GM21786 (cell line): ENCODE measurements around the gene ZNF423.
A peak's percentile ranks its signal among the peaks of the same experiment; 100 is the strongest.
"Not testable (repeated sequence)": the region's sequence is repeated elsewhere in the genome, so short reads cannot be mapped to it uniquely, and the experiment has no call there.

ENCODE experiments used
- ATAC-seq: cut with Tn5 transposase; IDR thresholded peaks from one replicate; pipeline ENCODE4 v1.9.1; 2021; ENCODE audit not compliant: unreplicated experiment

Gene ZNF423

DNA sequence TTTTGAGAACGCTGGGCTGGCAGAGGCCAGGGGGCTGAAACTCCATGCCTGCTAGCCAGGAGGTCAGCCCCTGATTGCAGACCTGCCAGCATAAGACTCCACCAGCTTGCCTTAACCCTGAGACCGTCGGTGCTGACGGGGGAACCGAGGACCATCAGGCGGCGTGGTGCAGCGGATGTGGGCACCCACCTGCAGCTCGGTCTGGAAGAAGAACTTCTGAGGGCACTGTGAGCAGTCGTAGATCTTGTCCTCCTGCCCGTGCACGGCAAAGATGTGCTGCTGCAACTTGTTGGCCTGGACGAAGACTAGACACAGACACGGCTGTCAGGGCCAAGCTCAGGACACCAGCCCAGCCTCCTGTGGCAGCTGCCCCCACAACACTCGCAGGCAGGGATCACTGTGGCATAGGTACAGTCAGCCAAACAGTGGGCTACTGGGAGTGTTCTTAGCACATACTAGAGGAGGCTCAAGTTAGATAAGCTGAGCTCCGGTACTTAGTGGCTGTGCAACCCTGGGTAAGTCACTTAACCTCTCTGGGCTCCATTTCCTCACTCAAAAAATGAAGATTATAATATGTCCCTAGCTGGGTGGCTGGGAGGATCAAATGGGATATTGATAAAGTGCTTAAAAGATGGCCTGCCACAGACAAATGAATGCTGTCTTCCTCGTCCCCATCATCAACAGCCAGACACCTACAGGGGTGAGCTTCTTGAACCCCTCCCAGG, 332.3 kb downstream of the ZNF423 start:
- ATAC-seq, result no peak

DNA sequence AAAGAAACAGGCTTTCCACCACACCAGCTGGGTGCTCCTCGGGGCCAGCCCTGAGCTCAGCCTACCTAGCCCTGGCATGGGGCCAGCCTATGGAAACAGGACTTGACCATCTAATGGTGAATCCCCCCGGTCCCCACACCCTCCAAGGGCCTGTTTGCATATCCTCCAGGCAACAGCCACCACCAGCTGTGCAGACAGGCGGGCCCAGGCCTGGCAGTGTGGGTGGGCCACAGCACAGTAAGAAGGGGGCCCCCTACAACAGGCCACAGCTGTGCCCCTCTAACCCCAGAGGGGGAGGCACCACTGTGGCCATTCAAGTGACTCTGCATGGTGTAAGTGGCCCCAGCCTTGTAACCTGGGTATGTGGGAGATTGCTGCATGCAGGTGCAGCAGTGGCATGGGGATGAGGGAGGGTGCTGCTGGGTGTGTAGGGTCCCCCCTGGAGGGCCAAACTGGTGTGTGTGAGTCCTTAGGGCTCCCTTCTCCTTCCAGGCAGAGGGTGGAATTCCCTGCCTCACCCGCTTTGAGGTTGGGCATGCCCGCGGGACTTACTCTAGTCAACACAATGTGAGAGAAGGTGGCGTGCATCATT, 334.1 kb downstream of the ZNF423 start:
- no peak for ATAC-seq

DNA sequence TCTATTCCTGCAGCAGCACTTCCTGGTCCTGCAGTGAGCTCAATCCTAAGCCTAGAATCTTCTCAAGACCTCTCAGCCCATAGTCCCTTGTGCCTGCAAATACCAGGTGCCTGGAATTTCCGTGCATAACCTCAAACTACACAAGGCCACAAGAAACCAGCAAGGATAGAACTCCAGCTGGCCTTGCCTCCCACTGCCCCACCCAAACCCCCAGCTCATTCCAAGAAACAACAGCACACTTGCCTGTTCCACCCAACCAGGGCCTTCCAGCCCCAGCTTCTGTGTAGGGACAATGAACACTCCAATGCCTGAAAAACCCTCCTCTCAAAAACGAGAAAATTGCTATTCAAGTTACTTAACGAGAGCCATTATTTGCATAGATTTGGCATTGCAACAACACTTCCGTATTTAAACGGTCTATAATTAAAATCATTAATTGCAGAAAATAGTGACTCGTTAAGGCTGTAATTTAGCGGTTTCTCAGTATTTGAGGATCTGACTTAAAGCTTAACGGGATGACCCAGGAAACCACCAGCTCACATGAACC, 335.3 kb downstream of the ZNF423 start:
- no peak for ATAC-seq

DNA sequence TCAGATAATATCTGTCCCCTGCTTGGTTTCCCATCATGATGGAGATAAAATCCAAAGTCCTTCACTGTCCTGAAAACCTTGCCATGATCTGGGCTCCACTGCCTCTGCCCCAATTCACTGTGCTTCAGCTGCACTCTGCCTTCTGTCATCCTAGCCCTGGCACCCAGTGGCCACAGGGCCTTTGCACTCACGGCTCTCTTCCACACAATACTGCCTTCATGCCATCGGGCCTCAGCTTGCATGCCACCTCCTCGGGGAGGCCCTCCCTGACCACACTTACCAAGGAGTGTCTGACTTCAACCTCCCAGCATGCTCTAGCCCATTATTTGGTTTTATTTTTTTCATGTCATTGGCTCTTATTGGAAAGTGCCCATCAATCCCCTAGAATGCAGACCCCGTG, 336.2 kb downstream of the ZNF423 start:
- ATAC-seq, result no peak

DNA sequence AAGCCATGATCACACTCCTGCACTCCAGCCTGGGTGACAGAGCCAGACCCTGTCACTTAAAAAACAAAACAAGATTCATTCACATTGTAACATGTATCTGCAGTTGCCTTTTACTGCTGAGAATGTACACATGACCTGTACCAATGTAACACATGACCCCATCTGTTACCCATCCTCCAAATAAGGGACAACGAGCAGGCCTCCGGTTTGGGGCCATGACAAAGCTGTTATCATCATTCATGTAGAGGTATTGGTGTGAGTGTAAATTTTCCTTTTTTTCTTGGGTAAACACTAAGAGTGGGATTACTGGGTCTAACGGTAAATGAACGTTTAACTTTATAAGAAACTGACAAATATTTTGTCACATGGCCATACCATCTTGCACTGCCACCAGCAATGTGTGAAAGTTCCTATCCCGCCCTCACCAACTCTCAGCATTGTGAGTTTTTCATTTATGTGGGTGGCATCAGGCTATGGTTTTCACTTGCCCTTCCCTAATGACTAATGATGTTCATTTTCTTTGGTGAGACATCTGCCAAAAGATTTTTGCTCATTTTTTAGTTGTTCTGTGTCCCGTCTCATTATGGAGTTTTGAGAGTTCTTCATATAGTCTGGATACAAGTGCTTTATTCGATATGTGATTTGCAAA, 336.8 kb downstream of the ZNF423 start:
- no peak for ATAC-seq

DNA sequence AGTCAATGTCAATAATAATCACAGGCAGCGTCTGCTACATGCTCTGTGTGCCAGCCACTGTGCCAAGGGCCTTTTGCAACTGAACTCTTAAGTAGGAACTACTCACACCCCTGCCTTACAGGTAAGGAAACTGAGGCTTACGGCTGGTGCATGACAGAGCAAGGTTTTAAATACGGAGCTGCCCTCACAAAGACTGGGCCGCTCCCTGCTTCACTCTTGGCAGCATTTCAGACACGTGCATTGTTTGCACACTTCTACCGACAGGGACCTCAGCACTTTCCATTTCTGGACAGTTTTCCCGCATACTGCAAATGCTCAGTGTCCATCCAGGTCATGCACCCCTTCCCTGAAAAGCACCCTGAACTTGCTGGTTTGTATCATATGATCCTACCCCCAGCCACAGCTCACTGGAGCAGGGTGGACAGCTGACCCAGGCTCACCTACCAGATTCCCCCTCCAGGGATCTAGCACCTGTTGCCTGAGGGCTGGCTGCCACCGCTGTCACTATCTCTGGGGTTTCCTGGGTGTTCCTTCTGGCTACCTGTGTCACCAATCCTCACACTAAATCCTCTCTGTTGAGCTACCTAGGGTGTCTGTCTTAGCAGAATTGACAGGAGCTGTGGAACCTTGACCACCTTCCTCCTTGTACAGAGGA, 339.4 kb downstream of the ZNF423 start:
- ATAC-seq, result no peak

DNA sequence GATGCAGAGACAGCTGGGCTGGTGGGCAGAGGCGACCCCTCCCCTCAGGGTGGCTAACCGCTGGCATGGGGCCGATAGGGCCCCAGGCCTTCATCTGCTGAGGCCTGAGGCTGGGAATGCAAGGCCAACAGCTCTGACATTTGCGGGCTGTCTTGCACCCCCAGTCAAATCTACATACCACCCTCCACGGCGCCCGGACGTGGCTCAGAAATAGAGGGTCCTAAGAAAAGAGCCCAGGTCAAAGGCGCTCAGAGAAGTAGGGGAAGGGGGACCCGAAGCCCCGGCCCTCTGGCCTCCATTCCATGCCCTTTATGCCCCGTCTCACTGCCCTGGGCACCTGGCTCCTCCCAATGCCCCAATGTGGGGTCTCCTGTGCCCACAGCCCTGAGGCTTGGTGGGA, 340.1 kb downstream of the ZNF423 start:
- ATAC-seq, result no peak

DNA sequence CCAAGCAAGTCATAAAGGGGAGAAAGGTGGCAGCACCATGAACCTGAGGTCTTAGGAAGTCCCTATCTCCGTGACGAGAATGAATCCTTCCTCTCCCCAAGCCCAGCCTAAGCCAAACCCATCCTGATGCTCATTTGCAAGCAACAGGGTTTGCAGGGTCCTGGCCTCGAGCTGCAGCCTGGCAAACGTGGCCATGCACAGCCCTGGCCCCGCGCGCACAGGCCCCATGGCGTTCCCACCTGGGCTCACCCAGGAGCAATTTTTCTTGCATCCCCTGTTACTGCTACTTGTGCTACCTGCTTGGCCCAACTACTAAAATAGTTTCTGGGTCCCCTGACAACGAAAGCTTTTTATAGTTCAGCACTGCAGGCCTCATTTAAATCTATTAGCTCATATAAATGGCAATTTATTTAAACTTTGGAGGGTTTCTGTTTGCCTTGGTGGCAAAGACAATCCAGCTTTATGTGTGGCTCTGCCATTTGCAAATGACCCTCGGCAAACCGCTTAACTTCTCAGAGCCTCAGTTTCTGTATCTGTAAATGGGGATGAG, 340.8 kb downstream of the ZNF423 start:
- ATAC-seq, result no peak

DNA sequence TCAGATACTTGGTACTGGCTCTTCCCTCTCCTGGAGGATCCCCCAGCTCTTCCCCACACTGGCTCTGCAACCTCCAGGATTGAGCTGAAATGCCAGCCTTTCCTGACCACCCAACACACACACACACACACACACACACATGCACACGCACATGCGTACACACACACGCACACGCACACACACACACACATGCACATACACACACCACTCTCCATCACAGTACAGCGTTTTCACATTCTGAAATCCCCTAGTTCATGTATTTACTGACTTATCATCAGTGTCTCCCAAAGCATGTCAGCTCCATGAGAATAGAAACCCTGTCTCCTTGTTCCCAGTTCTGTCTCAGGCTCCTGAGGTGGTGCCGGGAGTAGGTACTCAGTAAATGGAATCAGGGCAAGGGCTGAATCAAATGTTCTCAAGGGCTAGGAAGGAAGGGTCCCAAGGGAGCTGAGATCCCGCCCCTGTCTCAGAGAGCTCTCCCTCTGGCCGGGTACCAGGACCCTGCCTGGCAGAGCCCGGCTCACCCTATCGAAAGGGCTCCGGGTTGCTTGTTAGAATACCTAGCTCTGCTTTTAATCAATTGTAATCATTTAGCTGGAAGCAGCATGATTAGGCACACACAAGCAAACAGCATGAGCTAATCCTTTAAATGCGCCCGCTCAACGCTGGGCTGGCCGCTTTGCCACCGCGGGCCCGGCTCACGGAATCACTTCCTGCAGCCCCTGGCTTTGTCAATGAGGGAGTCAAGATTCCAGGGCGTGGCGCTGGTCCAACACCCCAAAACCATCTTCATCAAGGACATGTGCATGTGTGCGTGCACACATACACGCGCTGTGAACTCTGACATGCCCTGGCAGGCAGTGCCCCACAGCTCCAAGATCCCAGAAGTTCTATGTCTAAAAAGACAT, 341.6 kb downstream of the ZNF423 start:
- ATAC-seq, result no peak

DNA sequence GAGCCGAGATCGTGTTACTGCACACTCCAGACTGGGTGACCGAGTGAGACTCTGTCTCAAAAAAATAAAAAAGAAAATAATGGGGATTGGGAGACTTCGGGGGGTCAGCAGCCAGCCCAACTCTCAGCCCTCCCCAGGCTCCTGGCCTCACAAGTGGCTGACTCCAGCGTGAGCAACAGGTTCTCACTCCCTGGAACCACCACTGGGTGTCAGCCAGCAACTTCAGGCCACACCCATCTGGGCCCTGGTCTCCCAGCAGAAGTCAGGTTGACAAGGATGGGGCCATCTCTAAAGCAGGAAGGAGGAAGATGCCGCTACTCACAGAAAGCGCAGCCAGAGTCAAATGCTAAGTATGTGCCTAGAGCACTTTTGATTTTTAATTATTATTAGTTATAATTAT, 342.9 kb downstream of the ZNF423 start:
- ATAC-seq, result no peak

DNA sequence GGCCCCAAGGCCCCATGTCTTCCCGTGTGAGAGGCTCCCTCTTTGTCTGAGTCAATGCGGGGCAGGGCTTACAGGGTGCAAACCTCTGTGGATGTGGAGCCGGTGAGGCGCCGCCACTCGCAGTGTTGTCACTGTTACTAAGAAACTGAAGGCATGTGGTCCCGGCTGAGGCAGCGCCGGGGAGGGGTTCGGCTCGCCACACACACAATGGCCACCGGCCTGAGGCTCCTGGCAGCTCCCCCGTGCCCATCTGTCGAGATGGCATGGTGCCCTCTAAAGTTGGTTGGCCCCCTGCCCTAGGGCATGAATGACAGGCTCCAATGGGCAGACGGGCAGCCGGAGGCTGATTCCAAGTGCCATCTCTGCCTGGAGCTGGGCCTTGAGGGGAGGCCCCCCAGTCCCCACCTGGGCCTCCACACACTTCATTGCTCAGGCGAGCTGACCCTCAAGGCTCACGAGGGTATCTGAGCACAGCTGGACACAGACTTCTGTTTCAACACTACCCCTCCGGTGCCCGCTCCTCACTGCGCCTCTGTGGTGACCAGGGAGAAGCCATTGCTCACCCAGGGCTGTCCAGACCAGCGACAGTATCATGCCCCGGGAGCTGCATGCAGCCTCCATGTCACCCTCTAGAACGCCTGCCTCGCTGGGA, 345.1 kb downstream of the ZNF423 start:
- no peak for ATAC-seq

DNA sequence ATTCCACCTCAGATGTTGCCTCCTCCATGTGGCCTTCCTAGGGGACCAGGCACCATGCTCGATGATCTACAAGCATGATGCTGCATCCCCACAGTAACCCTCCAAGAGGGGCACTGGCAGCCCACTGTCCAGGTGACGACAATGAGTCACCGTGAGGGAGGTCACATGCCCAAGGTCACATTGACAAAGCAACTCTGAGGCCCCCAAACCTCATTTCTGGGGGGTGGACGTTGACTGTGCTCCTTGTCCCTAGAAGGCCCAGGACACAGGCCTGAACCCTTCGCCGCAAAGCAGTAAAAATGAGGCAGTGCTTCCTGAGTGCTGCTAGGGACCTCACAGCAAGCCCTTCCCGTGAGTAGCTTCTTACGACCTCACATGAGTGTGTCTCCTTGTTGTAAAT, 345.8 kb downstream of the ZNF423 start:
- no peak for ATAC-seq

DNA sequence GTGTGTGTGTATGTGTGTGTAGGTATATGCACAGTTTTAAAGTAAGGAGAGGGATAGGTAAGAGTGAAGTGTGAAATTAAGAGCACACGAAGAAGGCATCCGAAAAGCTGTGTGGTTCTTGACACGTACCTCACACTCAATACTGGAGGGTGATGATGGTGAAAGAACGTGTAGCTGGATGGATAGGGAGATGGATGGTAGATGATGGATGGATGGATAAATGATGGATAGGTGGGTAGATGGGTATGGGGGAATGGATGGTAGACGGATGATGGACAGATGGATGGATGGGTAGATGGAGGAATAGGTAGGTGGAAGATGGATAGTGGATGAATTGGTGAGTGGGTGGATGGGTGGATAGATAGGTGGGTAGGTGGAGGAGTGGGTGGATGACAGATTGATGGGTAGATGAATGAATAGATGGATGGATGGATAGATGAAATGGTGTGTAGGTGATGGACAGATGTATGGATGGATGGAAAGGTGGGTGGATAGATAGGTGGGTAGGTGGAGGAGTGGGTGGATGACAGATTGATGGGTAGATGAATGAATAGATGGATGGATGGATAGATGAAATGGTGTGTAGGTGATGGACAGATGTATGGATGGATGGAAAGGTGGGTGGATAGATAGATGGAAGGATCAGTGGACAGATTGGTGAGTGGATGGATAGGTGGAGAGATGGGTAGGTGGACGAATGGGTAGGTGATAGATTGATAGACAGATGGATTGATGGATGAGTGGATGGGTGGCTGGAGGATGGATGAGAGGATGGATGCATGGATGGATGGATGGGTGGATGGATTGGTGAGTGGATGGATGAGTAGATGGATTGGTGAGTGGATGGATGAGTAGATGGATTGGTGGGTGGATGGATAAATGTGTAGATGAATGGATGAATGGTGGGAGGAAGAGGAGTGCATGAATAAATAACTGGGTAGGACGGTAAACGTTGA, 349.6 kb downstream of the ZNF423 start:
- not testable (repeated sequence) for ATAC-seq

DNA sequence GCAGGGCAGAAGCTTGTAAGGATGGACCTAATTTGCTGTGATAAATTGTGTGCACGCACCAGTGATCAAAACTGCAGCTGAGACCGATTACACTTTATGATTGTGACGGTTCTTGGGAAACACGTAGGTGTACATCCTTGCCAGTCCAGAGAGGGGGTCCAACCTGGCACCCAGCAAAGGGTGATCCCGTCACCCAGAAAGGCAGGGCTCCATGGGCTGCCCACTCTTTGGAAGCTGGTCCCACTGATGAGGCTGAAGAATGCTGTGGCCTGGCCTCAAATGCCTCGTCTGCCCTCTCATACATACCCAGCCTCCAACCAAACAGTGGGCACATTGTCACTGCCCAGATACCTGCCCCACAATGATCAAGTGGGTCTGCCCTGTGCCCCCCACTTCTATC, 350.4 kb downstream of the ZNF423 start:
- ATAC-seq, result no peak

DNA sequence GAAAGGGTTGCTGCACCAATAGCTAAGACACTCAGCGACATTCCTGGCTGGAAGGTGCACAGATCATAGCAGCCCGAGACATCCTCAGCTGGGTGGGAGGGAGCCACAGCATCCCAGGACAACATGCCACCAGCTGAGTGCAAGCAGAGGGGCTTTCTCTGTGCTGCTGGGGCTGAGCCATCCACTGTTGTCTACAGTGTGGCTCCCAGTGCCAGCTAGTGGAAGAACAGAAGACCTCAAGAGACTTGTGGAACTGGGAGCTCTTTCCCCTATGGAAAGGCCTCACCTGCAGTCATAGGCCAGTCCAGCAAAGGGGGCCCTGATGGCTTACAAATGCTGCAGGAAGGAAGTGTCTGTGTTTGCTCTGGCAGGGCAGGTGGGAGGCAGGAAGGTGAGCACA, 351.3 kb downstream of the ZNF423 start:
- no peak for ATAC-seq

DNA sequence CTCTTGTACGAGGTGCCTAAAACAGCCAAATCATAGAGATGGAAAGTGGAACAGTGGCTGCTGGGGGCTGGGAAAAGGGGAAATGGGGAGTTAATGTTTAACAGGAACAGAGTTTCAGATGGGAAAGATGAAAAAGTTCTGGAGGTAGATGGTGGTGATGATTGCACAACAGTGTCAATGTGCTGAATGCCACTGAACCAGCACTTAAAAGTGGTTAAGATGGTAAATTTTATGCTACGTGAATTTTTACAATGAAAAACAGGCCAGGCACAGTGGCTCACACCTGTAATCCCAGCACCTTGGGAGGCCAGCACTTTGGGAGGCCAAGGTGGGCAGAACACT, 351.9 kb downstream of the ZNF423 start:
- no peak for ATAC-seq

DNA sequence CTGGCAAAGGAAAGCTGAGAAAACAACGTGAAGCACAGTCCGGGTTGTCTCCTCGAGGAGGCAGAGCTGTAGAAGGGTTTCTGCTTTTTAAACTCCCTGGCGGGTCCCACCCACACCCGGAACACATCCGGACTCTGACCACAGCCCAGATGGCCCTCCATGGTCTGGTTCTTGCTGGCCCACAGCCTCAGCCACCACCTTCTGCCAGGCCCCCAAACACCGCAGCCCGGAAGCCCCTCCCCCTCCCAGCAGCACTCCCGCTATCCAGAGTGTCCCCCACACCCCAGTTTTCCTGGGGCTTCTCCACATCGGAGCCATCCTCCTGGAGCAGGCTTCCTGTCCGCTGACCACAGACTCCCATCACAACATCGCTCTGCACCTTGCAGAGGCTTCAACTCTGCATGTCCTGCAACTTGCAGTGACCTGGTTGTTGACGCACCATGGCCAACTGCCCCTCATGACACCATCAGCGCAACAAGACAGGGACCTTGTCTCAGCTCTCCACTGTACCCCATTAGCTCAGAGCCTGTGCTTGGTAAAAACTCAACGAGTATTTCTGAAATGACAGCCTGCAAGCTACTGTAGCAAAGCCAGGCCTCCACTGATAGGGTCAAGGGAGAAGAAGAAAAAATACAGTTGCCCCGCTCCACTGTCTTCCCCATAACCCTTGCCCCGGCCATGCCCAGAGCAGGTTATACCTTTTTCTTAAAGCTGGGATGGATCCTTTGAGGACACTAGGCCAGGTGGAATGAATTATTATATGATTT, 352.5 kb downstream of the ZNF423 start:
- ATAC-seq, result peak; percentile 75
